Right renal cortex interstitium (tissue), 3 donors: ENCODE results near the gene TEAD1. TPM values are rescaled to one million over a fixed set of nuclear protein-coding genes. Genes with fewer than 3 reads are reported as not detected.
A peak's percentile ranks its signal among the peaks of the same experiment; 100 is the strongest.

Experiments
- DNase-seq, 3 donors: peaks; one replicate each; pipeline ENCODE4 v3.0.0-alpha.2; 2013; ENCODE audit warnings: low read depth in 3 of 3, low spot score in 2 of 3
- polyA plus RNA-seq, 3 donors: library from polyadenylated mRNA; unstranded; fragments of 120-200 nt; gene quantifications; one replicate each; pipeline ENCODE4 v1.2.1, GENCODE V29; 2013; ENCODE audit not compliant: insufficient read length in 3 of 3

TEAD1 gene
- polyA plus RNA-seq, 3 donors = 79.7 to 82.7 (median 80.0) TPM

- no peak for DNase-seq
These were observed 32.6 kb downstream of the TEAD1 start for GRCh38 chr11:12706545-12707499.

DNA sequence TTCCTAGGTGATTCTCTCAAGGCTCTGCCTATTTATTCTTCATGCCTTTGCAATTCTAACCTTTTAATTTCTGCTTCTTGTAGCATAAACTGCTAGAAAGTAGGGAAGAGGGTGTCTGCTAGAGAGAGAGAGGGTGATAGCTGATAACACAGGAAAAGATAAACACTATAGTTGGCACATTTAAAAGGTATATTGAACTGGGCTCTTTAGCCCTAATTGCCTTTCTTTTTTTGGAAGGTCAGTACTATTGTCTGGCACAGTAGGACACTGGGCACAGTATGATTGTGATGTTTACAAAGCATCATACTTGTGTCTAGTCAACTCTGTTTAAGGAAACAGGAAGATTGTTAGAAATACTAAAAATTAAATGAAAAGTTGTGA lies 33.3 kb downstream of the TEAD1 start:
- no peak for DNase-seq

DNA sequence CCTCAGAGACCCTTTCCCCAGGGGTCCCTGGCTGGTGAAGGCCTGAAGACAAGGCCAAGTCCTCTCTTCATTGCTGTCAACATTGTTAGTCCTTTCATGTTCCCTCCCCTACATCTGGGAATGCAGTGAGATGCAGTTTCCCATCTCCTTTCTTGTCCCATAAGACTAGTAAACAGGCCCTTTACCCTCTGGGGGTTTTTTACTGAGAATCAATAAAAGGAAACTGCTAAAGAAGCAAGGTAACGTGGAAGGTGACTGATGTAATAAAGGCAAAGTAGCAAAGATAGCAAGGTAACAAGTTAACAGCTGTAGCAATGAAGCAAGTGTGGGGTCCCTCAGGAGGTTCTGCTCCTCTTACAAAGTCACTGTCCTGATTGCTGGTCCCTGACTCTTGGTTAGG lies 37.3 kb downstream of the TEAD1 start:
- no peak for DNase-seq

DNA sequence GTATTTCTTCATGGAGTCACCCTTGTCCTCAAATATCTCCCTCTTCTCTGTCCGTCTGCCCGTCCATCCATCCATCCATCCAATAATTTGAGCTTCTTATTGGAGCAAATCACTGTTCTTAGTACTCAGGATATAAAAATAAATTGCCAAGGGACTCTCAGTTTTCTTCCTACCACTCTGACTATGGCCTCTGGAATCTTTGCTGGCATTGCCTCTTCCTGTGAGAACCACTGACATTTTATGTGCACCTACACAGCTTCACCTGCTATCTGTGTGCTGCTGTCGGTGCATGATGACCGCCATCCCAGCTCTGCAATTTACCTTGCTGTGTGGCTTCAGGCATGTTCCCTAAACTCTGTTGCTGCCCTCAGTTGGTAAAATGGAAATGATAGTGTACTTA lies 37.9 kb downstream of the TEAD1 start:
- no peak for DNase-seq

GRCh38 chr11:12715131-12715530 lies 40.9 kb downstream of the TEAD1 start:
- no peak for DNase-seq

DNA sequence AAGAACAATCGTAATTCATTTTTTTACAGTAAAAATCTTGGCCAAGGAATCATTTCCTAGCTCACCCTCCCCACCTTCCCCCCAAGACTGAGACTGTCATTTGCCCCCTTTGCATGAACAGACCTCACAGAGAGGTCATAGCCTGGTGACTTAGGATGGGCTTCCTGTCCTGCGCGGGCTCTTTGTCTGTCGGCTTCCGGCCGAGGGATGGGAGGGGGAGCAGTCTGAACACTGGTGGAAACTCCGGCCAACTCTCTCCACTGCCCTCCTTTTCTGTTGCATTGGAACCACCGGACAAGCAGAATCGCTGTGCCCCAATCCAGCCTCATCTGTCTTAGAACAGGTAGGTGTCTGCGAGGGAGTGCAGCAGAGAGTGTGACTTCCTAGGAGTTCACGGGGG lies 41.7 kb downstream of the TEAD1 start:
- DNase-seq = no peak

DNA sequence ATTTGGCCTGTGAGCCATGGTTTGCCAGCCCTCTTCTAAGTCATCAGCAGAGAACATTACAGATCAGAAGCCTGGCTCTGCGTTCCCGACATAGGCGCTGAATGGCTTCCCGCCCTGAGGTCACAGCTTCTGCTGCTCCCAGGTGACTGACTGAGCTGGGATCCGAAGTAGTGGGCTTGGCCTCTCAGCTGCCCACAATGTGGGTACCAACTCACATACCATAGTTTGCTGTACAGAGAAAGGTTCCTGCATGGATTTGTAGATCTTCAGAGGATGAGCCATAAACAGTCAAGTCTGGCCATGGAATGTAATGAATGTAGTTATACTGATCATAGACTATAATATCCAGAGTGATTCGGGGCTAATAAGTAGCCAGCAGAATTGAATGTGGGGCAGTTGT lies 42.6 kb downstream of the TEAD1 start:
- no peak for DNase-seq

GRCh38 chr11:12717851-12718291 lies 43.6 kb downstream of the TEAD1 start:
- no peak for DNase-seq

DNA sequence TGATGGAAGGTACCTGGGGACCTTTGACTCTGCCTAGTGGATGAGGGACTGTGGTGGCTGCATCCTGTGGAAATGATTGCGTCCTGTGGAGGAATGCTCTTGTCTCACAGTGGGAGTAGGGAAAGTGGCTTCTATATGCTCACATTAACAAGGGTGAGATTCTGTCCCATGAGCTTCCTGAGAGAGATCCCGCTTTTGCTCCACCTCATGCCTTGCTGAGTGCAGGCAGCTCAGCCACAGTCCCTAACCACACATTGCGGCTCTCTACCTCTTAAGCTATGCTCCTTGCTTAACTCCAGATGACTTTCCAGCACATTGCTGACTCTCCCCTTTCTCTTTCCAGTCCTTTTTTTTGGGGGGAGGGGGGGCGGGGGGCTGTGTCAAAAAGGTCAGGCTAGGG lies 45.0 kb downstream of the TEAD1 start:
- DNase-seq = no peak

GRCh38 chr11:12721816-12722604 lies 47.8 kb downstream of the TEAD1 start:
- DNase-seq = no peak

- DNase-seq = peak in 2 of 3 donors; percentile 51 to 65
These were observed 49.4 kb downstream of the TEAD1 start for GRCh38 chr11:12723421-12724300.

DNA sequence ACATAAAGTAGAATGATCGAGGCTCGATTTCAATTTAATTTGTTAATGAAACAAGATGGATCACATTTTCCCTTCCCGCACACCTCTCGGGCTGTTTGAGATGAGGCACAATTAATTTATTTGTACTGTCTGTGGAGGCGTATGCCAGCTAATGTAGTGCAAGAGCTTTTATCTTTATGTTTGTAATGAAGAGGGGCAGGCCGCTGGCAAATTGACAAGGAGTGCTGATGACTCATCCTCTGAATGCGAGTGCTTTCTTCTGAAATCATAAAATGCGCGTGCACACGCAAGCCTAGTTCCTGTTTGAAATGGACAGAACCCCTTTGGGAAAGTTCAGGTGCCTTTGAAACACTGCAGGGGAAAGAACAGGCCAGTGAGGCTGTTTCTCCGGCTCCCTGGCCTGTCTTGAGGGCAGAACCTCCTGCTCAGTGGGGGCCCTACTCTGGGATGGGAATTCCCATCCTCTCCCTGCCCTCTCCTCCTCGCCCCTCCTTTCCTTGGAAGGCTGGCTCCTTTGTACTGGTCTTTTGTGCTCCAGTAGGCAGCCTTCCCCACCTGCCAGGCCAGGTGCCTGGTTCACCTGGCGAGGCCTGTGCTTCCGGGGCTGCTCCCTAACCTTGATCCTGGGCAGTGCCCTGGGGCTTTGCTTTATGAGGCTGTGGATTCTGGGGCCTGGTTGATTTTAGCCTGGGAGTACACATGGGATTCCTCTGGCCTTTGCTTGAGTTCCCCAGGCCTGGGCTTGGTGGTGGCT lies 50.3 kb downstream of the TEAD1 start:
- peak in 1 of 3 donors; percentile 52 for DNase-seq

GRCh38 chr11:12725055-12725862 lies 51.0 kb downstream of the TEAD1 start:
- no peak for DNase-seq

DNA sequence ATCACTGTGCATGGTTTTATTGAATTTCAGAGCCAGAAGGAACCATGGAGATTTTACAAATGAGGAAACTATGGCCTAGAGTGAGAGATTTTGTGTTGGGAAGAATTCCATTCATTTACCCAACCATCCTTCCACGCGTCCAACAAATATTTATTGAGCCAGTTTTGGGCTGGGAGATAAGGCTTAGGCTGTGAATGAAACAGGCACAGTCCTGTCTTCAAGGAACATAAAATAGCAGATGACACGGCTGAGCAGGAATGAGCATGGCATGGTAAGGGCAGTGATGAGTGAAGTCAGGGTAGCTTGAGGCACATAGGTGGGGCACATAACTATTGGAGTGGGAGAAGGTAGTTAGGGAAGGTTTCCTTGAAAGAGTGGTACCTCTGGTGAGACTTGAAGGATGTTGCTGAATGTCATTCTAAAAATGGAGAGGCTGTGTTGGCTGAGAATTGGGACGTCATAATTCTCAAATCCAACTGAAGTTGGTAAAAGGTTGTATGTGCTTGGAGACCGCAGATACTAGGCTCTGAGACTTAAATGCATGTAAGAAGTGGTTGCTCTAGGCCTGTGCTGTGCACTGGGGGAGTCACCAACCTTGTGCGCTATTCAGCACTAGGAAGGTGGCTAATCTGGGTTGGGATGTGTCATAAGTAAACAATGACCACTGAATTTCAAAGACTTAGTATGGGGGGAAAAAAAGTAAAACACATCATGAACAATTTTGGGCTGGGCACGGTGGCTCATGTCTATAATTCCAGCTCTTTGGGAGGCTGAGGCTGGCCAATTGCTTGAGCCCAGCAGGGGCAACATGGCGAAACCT lies 51.9 kb downstream of the TEAD1 start:
- no peak for DNase-seq

GRCh38 chr11:12727563-12728211 lies 53.5 kb downstream of the TEAD1 start:
- no peak for DNase-seq

- DNase-seq = no peak
These were observed 54.2 kb downstream of the TEAD1 start for GRCh38 chr11:12728417-12728816.

GRCh38 chr11:12729941-12730340 lies 55.7 kb downstream of the TEAD1 start:
- DNase-seq = no peak

DNA sequence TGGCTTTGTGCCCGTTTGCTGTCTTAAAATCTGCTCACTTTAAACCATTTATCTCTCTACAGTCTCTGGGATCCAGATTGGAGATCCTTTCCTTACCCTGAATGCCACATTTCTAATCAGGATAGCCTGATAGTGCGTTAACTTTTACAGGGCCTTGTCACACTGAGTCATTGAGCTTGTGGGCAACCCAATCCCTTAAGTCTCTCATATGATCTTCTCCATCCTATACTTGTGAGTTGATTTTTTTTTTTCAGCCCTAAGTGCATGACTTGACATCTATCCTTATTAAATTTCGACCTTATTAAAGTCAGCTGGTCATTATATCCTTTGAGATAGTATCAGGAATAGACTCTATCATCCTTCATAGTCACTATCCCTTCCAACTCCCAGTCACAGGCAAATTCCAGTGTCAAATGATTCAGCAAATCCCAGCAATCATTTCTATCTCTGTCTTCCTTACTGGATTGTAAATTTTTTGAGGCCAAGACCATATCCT lies 57.7 kb downstream of the TEAD1 start:
- no peak for DNase-seq
